SH-SY5Y (cell line): ENCODE measurements around the gene GNLY.

Experiments
- GATA2 ChIP-seq: IDR thresholded peaks from 2 replicates; pipeline ENCODE4 v1.6.1; 2011; ENCODE audit warnings: mild to moderate bottlenecking, low read depth, low read length
- GATA3 ChIP-seq: IDR thresholded peaks from 2 replicates; pipeline ENCODE4 v1.6.1; 2011; ENCODE audit warnings: low read depth, mild to moderate bottlenecking, low read length, moderate library complexity

Gene GNLY

GRCh38 chr2:85746321-85747004, 52.3 kb downstream of the GNLY start:
- no peak for TF ChIP-seq GATA2
- no peak for TF ChIP-seq GATA3

- TF ChIP-seq GATA3 = no peak
- TF ChIP-seq GATA2 = no peak
These were observed 53.3 kb downstream of the GNLY start for GRCh38 chr2:85747441-85747840.

- TF ChIP-seq GATA3 (no peak), GATA2 (no peak)
These were observed 54.0 kb downstream of the GNLY start for GRCh38 chr2:85748039-85748734.
